Measurements from ENCODE around the gene YJEFN3.

YJEFN3 gene

DNA sequence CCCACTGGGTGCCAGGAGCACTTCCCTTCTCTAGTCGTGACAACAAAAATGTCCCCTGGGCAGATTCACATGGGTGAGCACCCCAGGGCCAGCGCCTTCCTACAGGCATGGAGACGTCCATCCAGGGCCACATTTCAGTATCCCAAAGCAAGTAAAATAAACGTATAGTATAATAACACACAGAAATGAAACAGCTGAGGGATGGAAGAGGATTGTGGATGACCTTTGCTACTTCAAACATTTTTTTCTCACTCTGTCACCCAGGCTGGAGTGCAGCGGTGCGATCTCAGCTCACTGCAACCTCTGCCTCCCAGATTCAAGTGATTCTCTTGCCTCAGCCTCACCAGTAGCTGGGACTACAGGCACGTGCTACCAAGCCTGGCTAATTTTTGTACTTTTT lies 37.6 kb downstream of the YJEFN3 start:
- ChIA-PET CTCF (interaction anchor here (1.9 kb wide), 1 partner anchor 12 kb away, joined by 9 read pairs; no protein-coding TSS in a partner anchor), POLR2A (no interaction called here)
- Histone ChIP-seq H3K4me1 (ENCODE audit: control insufficient read depth, insufficient read depth, low read length) (no peaks in the 10 kb centered on the region), H3K27ac (ENCODE audit: extremely low read depth, low read depth, low read length) (no peak overlapping the region), H3K9me3 (ENCODE audit: control insufficient read depth, insufficient read depth, low read depth, low read length) (no peaks in the 10 kb centered on the region), H3K4me3 (ENCODE audit: low read depth, low read length) (no peak overlapping the region), H3K36me3 (ENCODE audit: control insufficient read depth in 2 of 2, insufficient read depth in 1 of 2, low read length in 2 of 2) (peaks cover 0 to 31% of the 10 kb centered on the region in 2 experiments; a peak in 2 of 3 replicates)
- peak; percentile 32; the same call in 1 of the 2 replicates for TF ChIP-seq ZIC2 (tag by site-specific recombination; IDR thresholded peaks at IDR 0.05)
- no peak for TF ChIP-seq ZNF354C (tag by site-specific recombination; IDR thresholded peaks at IDR 0.05; ENCODE audit: borderline replicate concordance, low read depth)

DNA sequence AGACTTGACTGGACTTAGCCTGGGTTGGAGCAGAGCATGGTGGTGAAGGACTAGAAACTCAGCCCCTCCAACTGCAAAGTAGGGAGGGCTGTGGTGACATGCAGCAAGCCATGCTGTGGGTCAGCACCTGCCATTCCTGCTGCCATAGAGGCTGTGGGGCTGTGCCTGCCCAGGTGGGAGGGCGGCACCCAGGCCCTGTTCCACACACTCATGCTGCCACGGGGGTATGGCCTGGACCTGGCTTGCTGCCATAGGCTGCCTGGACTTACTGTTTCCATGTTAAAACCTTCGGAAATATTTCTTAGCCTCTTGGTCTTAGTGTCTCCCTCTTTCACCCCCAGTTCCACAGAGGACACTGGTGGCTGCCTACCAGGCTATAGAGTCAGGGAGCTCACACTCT lies 38.7 kb downstream of the YJEFN3 start:
- Histone ChIP-seq H3K36me3 (ENCODE audit: control insufficient read depth in 2 of 2, insufficient read depth in 1 of 2, low read length in 2 of 2) (peaks cover 0 to 31% of the 10 kb centered on the region in 2 experiments; a peak in 2 of 3 replicates), H3K4me1 (ENCODE audit: control insufficient read depth, insufficient read depth, low read length) (no peaks in the 10 kb centered on the region), H3K9me3 (ENCODE audit: control insufficient read depth, insufficient read depth, low read depth, low read length) (no peaks in the 10 kb centered on the region), H3K27ac (ENCODE audit: extremely low read depth, low read depth, low read length) (no peak overlapping the region), H3K4me3 (ENCODE audit: low read depth, low read length) (no peak overlapping the region)
- CTCF ChIA-PET = interaction anchor here (2.3 kb wide), 1 partner anchor 14 kb away, joined by 10 read pairs; no protein-coding TSS in a partner anchor
- TF ChIP-seq ZNF610 (tag by site-specific recombination; IDR thresholded peaks at IDR 0.05; ENCODE audit: borderline replicate concordance) (no peak), ZBTB21 (tag by site-specific recombination; IDR thresholded peaks at IDR 0.05) (no peak), KLF1 (tag by site-specific recombination; IDR thresholded peaks at IDR 0.05) (no peak), ZNF549 (tag by site-specific recombination; IDR thresholded peaks at IDR 0.05) (no peak)
- TF ChIP-seq, protein P1, sequence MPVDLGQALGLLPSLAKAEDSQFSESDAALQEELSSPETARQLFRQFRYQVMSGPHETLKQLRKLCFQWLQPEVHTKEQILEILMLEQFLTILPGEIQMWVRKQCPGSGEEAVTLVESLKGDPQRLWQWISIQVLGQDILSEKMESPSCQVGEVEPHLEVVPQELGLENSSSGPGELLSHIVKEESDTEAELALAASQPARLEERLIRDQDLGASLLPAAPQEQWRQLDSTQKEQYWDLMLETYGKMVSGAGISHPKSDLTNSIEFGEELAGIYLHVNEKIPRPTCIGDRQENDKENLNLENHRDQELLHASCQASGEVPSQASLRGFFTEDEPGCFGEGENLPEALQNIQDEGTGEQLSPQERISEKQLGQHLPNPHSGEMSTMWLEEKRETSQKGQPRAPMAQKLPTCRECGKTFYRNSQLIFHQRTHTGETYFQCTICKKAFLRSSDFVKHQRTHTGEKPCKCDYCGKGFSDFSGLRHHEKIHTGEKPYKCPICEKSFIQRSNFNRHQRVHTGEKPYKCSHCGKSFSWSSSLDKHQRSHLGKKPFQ (tag by site-specific recombination; IDR thresholded peaks at IDR 0.05) = no peak
- TF ChIP-seq, protein P2, sequence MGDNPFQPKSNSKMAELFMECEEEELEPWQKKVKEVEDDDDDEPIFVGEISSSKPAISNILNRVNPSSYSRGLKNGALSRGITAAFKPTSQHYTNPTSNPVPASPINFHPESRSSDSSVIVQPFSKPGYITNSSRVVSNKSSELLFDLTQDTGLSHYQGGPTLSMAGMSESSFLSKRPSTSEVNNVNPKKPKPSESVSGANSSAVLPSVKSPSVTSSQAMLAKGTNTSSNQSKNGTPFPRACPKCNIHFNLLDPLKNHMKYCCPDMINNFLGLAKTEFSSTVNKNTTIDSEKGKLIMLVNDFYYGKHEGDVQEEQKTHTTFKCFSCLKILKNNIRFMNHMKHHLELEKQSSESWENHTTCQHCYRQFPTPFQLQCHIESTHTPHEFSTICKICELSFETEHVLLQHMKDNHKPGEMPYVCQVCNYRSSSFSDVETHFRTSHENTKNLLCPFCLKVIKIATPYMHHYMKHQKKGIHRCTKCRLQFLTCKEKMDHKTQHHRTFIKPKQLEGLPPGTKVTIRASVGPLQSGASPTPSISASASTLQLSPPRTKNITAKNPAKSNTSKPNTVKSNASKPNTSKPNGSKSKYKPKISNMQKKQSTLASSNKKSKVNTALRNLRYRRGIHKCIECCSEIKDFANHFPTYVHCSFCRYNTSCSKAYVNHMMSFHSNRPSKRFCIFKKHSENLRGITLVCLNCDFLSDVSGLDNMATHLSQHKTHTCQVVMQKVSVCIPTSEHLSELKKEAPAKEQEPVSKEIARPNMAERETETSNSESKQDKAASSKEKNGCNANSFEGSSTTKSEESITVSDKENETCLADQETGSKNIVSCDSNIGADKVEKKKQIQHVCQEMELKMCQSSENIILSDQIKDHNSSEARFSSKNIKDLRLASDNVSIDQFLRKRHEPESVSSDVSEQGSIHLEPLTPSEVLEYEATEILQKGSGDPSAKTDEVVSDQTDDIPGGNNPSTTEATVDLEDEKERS (tag by site-specific recombination; IDR thresholded peaks at IDR 0.05) = no peak
- POLR2A ChIA-PET = no interaction called here

DNA sequence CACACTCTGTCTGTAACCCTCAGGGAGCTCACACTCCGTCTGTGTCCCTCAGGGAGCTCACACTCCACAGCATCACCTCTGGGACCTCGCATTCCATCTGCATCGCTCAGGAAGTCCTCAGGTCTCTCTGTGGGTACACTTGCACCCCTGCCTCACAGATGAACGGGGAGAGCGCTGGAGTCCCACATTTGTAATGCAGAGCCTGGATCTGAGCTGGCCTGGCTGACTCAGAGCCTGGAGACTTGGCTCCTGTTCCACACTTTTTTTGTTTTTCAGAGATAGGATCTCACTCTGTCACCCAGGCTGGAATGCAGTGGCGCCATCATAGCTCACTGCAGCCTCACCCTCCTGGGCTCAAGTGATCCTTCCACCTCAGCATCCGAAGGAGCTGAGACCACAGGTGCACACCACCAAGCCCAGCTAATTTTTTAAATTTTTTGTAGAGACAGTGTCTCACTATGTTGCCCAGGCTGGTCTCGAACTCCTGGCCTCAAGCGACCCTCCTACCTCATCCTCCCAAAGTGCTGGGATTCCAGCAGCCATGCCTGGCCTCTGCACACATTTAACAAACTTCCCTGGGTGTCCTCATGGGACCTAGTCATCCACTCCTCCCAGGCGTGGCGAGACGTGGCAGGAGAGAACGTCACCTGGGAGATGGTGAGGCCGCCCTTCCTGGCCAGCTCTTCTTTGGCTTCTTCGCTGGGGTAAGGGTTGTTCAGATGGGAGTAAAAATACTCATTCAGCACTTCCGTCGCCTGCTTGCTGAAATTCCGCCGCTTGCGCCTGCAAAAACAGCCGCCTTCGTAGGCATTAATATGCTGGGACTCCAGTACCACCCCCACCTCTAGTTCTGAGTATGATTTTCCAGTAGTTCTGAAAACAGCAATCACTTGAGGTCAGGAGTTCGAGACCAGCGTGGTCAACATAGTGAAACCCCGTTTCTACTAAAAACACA lies 40.4 kb downstream of the YJEFN3 start:
- Histone ChIP-seq H3K4me1 (ENCODE audit: control insufficient read depth, insufficient read depth, low read length) (no peaks in the 10 kb centered on the region), H3K27ac (ENCODE audit: extremely low read depth, low read depth, low read length) (no peak overlapping the region), H3K4me3 (ENCODE audit: low read depth, low read length) (no peak overlapping the region), H3K36me3 (ENCODE audit: control insufficient read depth in 2 of 2, insufficient read depth in 1 of 2, low read length in 2 of 2) (peaks cover 0 to 31% of the 10 kb centered on the region in 2 experiments; a peak in 2 of 3 replicates), H3K9me3 (ENCODE audit: control insufficient read depth, insufficient read depth, low read depth, low read length) (no peaks in the 10 kb centered on the region)
- POLR2A ChIA-PET = no interaction called here
- TF ChIP-seq, protein P3, sequence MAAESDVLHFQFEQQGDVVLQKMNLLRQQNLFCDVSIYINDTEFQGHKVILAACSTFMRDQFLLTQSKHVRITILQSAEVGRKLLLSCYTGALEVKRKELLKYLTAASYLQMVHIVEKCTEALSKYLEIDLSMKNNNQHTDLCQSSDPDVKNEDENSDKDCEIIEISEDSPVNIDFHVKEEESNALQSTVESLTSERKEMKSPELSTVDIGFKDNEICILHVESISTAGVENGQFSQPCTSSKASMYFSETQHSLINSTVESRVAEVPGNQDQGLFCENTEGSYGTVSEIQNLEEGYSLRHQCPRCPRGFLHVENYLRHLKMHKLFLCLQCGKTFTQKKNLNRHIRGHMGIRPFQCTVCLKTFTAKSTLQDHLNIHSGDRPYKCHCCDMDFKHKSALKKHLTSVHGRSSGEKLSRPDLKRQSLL (tag by site-specific recombination; IDR thresholded peaks at IDR 0.05) = no peak
- TF ChIP-seq ZNF202 (tag by site-specific recombination; IDR thresholded peaks at IDR 0.05; ENCODE audit: borderline replicate concordance) (no peak), WT1 (tag by site-specific recombination; IDR thresholded peaks at IDR 0.05) (no peak), ZNF830 (tag by site-specific recombination; IDR thresholded peaks at IDR 0.05; ENCODE audit: low read depth) (no peak), MYNN (tag by site-specific recombination; IDR thresholded peaks at IDR 0.05; ENCODE audit: borderline replicate concordance) (no peak), ZNF747 (tag by site-specific recombination; IDR thresholded peaks at IDR 0.05) (no peak), ZFP3 (tag by site-specific recombination; IDR thresholded peaks at IDR 0.05; ENCODE audit: low read depth) (no peak)
- TF ChIP-seq, protein P4, sequence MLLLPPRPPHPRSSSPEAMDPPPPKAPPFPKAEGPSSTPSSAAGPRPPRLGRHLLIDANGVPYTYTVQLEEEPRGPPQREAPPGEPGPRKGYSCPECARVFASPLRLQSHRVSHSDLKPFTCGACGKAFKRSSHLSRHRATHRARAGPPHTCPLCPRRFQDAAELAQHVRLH (tag by site-specific recombination; IDR thresholded peaks at IDR 0.05) = no peak
- TF ChIP-seq, protein P5, sequence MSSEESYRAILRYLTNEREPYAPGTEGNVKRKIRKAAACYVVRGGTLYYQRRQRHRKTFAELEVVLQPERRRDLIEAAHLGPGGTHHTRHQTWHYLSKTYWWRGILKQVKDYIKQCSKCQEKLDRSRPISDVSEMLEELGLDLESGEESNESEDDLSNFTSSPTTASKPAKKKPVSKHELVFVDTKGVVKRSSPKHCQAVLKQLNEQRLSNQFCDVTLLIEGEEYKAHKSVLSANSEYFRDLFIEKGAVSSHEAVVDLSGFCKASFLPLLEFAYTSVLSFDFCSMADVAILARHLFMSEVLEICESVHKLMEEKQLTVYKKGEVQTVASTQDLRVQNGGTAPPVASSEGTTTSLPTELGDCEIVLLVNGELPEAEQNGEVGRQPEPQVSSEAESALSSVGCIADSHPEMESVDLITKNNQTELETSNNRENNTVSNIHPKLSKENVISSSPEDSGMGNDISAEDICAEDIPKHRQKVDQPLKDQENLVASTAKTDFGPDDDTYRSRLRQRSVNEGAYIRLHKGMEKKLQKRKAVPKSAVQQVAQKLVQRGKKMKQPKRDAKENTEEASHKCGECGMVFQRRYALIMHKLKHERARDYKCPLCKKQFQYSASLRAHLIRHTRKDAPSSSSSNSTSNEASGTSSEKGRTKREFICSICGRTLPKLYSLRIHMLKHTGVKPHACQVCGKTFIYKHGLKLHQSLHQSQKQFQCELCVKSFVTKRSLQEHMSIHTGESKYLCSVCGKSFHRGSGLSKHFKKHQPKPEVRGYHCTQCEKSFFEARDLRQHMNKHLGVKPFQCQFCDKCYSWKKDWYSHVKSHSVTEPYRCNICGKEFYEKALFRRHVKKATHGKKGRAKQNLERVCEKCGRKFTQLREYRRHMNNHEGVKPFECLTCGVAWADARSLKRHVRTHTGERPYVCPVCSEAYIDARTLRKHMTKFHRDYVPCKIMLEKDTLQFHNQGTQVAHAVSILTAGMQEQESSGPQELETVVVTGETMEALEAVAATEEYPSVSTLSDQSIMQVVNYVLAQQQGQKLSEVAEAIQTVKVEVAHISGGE (tag by site-specific recombination; conservative IDR thresholded peaks at IDR 0.05; ENCODE audit: low read depth) = no peak
- CTCF ChIA-PET = interaction anchor here (1.2 to 2.3 kb wide), 2 partner anchors 9 to 16 kb away, joined by 3 to 10 read pairs; no protein-coding TSS in a partner anchor
